IPS-18a (cell line): ENCODE measurements around the gene CTCFL.
A peak's percentile ranks its signal among the peaks of the same experiment; 100 is the strongest.
"Not testable (repeated sequence)": the region's sequence is repeated elsewhere in the genome, so short reads cannot be mapped to it uniquely, and the experiment has no call there.

Experiments used
- H3K27ac ChIP-seq: one replicate; pipeline ENCODE4 v1.5.1; 2013; ENCODE audit warnings: low read length
- H3K27me3 ChIP-seq: one replicate; pipeline ENCODE4 v1.6.1; 2013; ENCODE audit warnings: mild to moderate bottlenecking, low read length; ENCODE audit not compliant: control insufficient read depth, insufficient read depth
- H3K36me3 ChIP-seq: one replicate; pipeline ENCODE4 v1.6.1; 2013; ENCODE audit warnings: low read depth, low read length; ENCODE audit not compliant: control insufficient read depth
- H3K4me1 ChIP-seq: one replicate; pipeline ENCODE4 v1.6.1; 2013; ENCODE audit warnings: low read depth, low read length; ENCODE audit not compliant: control insufficient read depth
- H3K4me3 ChIP-seq: one replicate; pipeline ENCODE4 v1.5.1; 2013; ENCODE audit warnings: low read length
- H3K9ac ChIP-seq: one replicate; pipeline ENCODE4 v1.6.1; 2013; ENCODE audit warnings: mild to moderate bottlenecking, low read length, moderate library complexity
- H3K9me3 ChIP-seq: one replicate; pipeline ENCODE4 v1.6.1; 2013; ENCODE audit warnings: low read depth, low read length; ENCODE audit not compliant: control insufficient read depth

CTCFL gene

GRCh38 chr20:57473246-57474048 lies 51.5 kb downstream of the CTCFL start:
- H3K4me3 ChIP-seq, result no peak overlapping the region
- no peaks in the 10 kb centered on the region for H3K36me3 ChIP-seq
- H3K27ac ChIP-seq, result no peak overlapping the region
- no peak overlapping the region for H3K9ac ChIP-seq
- H3K9me3 ChIP-seq, result no peaks in the 10 kb centered on the region
- peaks cover 11% of the 10 kb centered on the region for H3K27me3 ChIP-seq
- H3K4me1 ChIP-seq, result peaks cover 29% of the 10 kb centered on the region

DNA sequence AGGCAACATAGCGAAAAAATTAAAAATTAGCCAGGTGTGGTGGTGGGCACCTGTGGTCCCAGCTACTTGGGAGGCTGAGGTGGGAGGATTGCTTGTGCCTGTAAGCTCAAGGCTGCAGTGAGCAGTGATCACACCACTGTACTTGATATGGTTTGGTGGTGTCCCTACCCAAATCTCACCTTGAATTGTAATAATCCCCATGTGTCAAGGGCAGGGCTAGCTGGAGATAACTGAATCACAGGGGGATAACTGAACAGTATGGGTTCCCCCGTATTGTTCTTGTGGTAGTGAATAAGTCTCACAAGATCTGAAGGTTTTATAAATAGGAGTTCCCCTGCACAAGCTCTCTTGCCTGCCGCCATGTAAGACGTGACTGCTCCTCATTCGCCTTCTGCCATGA lies 52.5 kb downstream of the CTCFL start:
- not testable (repeated sequence) for H3K36me3 ChIP-seq, H3K9ac ChIP-seq, H3K27ac ChIP-seq, H3K4me3 ChIP-seq, H3K9me3 ChIP-seq
- H3K27me3 ChIP-seq, result peaks cover 11% of the 10 kb centered on the region
- peaks cover 32% of the 10 kb centered on the region for H3K4me1 ChIP-seq

DNA sequence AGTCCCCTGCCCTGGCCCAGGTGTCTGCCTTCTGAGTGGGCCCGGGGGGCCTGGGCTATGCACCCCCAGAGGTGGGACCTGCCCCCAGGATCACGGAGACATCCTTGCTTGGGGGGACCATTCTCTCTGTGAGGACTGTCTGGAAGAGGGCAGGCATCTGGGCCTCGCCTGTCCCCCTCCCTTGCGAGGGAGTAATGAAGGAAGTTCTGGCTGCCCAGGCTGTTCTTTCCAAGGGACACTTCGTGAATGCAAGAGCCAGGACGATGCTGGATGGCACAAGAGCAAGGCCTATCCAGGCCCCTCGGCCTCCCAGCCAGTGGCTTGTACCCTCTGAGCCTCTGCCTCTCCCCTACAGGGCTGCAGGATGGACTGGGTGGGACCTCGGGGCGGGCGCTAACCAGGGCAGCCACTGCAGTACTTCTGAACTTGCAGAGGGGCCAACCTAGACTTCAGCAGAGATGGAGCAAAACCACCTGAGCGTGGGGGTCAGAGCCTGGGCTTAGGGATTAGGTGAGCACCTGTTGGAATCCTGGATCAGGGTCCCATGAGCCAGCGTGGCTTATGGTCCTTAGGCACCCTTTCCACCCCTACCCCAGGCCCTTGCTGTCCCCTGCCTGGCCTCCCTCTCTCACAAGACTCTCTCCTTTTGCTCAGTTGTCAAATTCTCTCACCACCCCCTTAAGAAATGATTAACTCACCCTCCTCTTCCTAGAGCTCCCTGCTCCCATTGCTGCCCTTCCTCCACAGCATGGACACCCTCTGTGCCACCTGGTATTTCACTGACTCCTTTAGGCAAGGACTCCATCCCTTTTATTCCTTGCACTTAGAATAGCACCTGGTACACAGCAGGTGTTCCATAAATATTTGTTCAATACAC lies 53.2 kb downstream of the CTCFL start:
- peaks cover 33% of the 10 kb centered on the region for H3K4me1 ChIP-seq
- H3K4me3 ChIP-seq, result peak overlapping the region; percentile 7
- no peaks in the 10 kb centered on the region for H3K9me3 ChIP-seq
- no peak overlapping the region for H3K27ac ChIP-seq
- H3K9ac ChIP-seq, result no peak overlapping the region
- H3K27me3 ChIP-seq, result peaks cover 11% of the 10 kb centered on the region
- no peaks in the 10 kb centered on the region for H3K36me3 ChIP-seq

DNA sequence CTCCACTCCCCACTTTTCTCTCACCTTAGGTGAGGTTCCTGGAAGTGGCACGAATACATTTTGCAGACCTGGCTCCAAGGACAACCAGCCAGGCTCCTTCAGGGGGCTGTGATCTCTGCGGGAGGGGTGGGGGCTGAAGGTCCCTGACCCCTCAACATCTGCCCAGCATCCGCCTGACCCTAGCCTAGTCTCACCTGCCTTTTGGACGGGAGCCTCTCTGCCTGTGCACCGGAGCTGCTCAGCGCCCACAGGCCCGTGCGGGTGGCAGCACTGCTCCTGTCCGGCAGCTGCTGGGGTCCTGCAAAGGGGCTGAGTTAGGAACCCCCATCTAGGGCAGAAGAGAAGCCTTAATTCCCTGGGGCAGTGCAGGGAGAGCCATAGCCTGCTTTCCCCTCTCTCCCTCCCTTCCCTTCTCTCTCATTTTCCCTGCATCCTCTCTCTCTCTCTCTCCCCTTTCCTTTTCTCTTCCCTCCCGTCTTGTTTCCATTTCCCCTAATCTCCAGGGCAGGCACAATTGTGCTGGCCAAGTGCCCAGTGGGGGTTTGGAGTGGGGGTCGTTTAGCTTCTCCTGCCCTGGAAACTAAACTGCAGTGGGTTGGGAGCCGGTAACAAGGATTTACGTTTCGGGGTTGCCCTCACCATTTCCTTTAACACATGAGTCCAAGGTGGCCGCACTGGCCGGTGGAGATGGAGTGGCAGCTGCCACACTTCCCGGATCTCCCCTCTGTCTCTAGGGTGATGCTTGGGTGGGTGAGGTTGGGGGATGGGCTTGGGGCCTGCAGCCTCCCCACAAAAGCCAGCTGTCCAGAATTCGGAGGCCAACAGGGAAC lies 54.1 kb downstream of the CTCFL start:
- Histone ChIP-seq H3K27ac (no peak overlapping the region), H3K9me3 (no peaks in the 10 kb centered on the region), H3K36me3 (no peaks in the 10 kb centered on the region), H3K27me3 (peaks cover 11% of the 10 kb centered on the region), H3K4me3 (peak overlapping the region; percentile 7), H3K4me1 (peaks cover 33% of the 10 kb centered on the region), H3K9ac (no peak overlapping the region)

DNA sequence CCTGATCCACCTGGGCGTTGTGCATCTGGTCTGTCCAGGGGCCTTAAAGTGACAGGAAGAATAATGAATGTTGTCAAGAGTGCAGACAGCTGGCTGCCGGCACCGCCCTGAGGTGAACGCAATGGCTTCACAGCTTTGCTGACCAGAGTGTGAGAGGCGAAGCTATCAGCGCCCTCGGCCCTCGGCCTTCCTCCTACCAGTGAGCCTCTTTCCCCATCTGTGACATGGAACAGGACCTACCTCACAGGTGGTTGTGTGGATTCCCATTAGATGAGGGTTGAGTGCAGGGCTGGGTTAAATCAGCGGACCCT lies 54.8 kb downstream of the CTCFL start:
- Histone ChIP-seq H3K36me3 (no peaks in the 10 kb centered on the region), H3K9ac (no peak overlapping the region), H3K9me3 (no peaks in the 10 kb centered on the region), H3K4me1 (peaks cover 33% of the 10 kb centered on the region), H3K27me3 (peaks cover 11% of the 10 kb centered on the region), H3K27ac (no peak overlapping the region), H3K4me3 (no peak overlapping the region)

GRCh38 chr20:57469418-57470211 lies 55.3 kb downstream of the CTCFL start:
- H3K36me3 ChIP-seq, result no peaks in the 10 kb centered on the region
- no peak overlapping the region for H3K4me3 ChIP-seq
- H3K4me1 ChIP-seq, result peaks cover 33% of the 10 kb centered on the region
- H3K27ac ChIP-seq, result no peak overlapping the region
- peaks cover 11% of the 10 kb centered on the region for H3K27me3 ChIP-seq
- no peaks in the 10 kb centered on the region for H3K9me3 ChIP-seq
- H3K9ac ChIP-seq, result no peak overlapping the region

DNA sequence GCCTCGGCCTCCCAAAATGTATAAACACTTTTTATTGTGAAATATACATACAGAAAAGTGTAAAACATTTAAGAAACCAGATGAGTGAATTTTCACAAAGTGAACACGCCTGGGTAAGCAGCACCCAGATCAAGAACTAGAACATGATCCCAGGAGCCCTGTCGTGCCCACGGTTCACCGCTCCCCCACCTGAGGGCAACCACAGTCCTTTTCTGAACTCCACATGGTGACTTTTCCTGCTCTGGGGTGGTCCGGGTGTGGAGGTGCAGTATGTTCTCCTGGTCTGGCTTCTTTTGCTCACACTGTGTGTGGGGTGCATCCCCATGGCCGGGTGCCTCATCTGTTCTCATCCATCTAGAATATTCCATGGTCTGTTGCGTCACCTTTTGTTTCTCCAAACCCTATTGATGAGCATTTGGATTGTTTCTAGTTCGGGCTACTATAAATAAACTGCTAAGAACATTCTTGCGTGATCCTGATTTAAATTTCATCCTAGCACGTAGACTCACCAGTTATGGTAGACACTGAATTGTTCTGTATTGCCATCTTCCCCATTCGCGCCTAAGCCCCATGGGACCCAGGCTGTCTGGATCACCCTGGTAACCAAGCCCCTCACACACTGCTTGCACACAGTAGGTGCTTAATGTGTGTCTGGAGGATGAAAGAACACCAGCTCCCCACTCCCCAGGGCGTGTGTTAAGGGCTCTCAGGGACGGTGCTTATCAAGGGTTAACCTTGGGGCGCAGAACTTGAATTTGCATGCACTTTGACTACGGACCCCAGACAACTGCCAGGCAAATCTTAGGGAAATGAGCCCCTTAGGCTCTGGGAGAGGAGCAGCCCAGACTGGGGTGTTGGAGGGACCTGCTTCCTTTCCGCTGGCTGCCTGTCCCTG lies 56.2 kb downstream of the CTCFL start:
- H3K36me3 ChIP-seq, result no peaks in the 10 kb centered on the region
- H3K9me3 ChIP-seq, result no peaks in the 10 kb centered on the region
- peaks cover 11% of the 10 kb centered on the region for H3K27me3 ChIP-seq
- no peak overlapping the region for H3K9ac ChIP-seq
- no peak overlapping the region for H3K27ac ChIP-seq
- H3K4me3 ChIP-seq, result no peak overlapping the region
- peaks cover 33% of the 10 kb centered on the region for H3K4me1 ChIP-seq

DNA sequence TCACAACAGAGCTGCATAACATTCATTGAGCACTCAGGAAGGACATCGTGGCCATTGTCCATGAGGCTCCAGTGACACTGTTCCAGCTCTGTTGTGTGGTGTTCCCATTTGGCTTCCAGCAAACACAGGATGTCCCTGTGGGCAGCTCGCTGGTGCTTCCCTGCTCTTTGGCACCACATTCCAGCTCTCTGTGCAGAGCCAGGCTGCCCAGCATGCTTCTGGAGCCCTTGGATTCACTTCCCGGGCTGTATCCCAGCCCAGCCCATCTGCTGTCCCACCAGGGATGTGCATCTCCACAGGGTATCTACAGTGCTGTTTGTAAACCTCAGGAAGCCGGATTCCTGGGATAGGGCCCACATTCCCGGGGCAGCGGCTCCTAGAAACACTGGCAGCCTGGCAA lies 57.2 kb downstream of the CTCFL start:
- peaks cover 30% of the 10 kb centered on the region for H3K4me1 ChIP-seq
- no peak overlapping the region for H3K9ac ChIP-seq

GRCh38 chr20:57465943-57466342 lies 59.0 kb downstream of the CTCFL start:
- H3K27ac ChIP-seq, result no peak overlapping the region
- H3K9ac ChIP-seq, result no peak overlapping the region
- H3K4me3 ChIP-seq, result no peak overlapping the region
- no peaks in the 10 kb centered on the region for H3K36me3 ChIP-seq
- peaks cover 7% of the 10 kb centered on the region for H3K27me3 ChIP-seq
- H3K9me3 ChIP-seq, result no peaks in the 10 kb centered on the region
- H3K4me1 ChIP-seq, result peaks cover 23% of the 10 kb centered on the region

More for the DNA sequence above, 57.2 kb downstream of the CTCFL start:
- Histone ChIP-seq H3K36me3 (no peaks in the 10 kb centered on the region), H3K27me3 (peaks cover 11% of the 10 kb centered on the region), H3K9me3 (no peaks in the 10 kb centered on the region), H3K4me3 (no peak overlapping the region), H3K27ac (no peak overlapping the region)

GRCh38 chr20:57465486-57465885 lies 59.5 kb downstream of the CTCFL start:
- Histone ChIP-seq H3K9me3 (no peaks in the 10 kb centered on the region), H3K27ac (no peak overlapping the region), H3K36me3 (no peaks in the 10 kb centered on the region), H3K4me1 (peaks cover 18% of the 10 kb centered on the region), H3K9ac (no peak overlapping the region), H3K27me3 (peaks cover 3% of the 10 kb centered on the region), H3K4me3 (no peak overlapping the region)
